Trophoblast cell (in vitro differentiated cells and primary cell): ENCODE results near the gene NFATC1.

ENCODE experiments used
- DNase-seq, 2 donors: peaks; one replicate each; pipeline ENCODE4 v3.0.0-alpha.2; 2016
- H2AFZ ChIP-seq: 2 replicates; pipeline ENCODE4 v1.6.1; 2013; ENCODE audit warnings: low read length, moderate library complexity, mild to moderate bottlenecking; ENCODE audit not compliant: insufficient read depth, poor library complexity
- H2AK5ac ChIP-seq: 2 replicates; pipeline ENCODE4 v1.6.1; 2013; ENCODE audit warnings: mild to moderate bottlenecking, low read length
- H2BK120ac ChIP-seq: 2 replicates; pipeline ENCODE4 v1.6.1; 2013; ENCODE audit warnings: low read length, mild to moderate bottlenecking, moderate library complexity; ENCODE audit not compliant: insufficient read depth, poor library complexity
- H2BK12ac ChIP-seq: 2 replicates; pipeline ENCODE4 v1.6.1; 2013; ENCODE audit warnings: mild to moderate bottlenecking, low read length, moderate library complexity
- H2BK5ac ChIP-seq: 2 replicates; pipeline ENCODE4 v1.6.1; 2013; ENCODE audit warnings: low read length, low read depth, moderate library complexity, mild to moderate bottlenecking; ENCODE audit not compliant: poor library complexity
- H3K14ac ChIP-seq: 2 replicates; pipeline ENCODE4 v1.6.1; 2013; ENCODE audit warnings: mild to moderate bottlenecking, low read length
- H3K18ac ChIP-seq: 2 replicates; pipeline ENCODE4 v1.6.1; 2013; ENCODE audit warnings: mild to moderate bottlenecking, low read length
- H3K23ac ChIP-seq: 2 replicates; pipeline ENCODE4 v1.6.1; 2013; ENCODE audit warnings: low read length
- H3K27ac ChIP-seq: 2 replicates; pipeline ENCODE4 v1.5.1; 2013; ENCODE audit warnings: low read depth, mild to moderate bottlenecking, inconsistent platforms, low read length, moderate library complexity
- H3K27me3 ChIP-seq: 2 replicates; pipeline ENCODE4 v1.6.1; 2013; ENCODE audit warnings: inconsistent platforms, mild to moderate bottlenecking, low read length, moderate library complexity; ENCODE audit not compliant: insufficient read depth
- H3K36me3 ChIP-seq, 2 experiments: 1 replicate in 1 of 2; 2 replicates in 1 of 2; pipeline ENCODE4 v1.6.1; 2013; ENCODE audit warnings: low read length in 2 of 2, mild to moderate bottlenecking in 2 of 2, moderate library complexity in 1 of 2; ENCODE audit not compliant: insufficient read depth in 2 of 2, control insufficient read depth in 1 of 2
- H3K4ac ChIP-seq: 2 replicates; pipeline ENCODE4 v1.6.1; 2013; ENCODE audit warnings: low read depth, mild to moderate bottlenecking, low read length, moderate library complexity
- H3K4me1 ChIP-seq, 2 experiments: 1 replicate in 1 of 2; 2 replicates in 1 of 2; pipeline ENCODE4 v1.6.1; 2013; ENCODE audit warnings: low read length in 2 of 2, mild to moderate bottlenecking in 2 of 2, moderate library complexity in 1 of 2; ENCODE audit not compliant: insufficient read depth in 2 of 2, control insufficient read depth in 1 of 2
- H3K4me2 ChIP-seq: 2 replicates; pipeline ENCODE4 v1.6.1; 2013; ENCODE audit warnings: inconsistent platforms, mild to moderate bottlenecking, low read length, moderate library complexity
- H3K4me3 ChIP-seq: 2 replicates; pipeline ENCODE4 v1.5.1; 2013; ENCODE audit warnings: mild to moderate bottlenecking, low read depth, low read length, inconsistent platforms
- H3K79me1 ChIP-seq: one replicate; pipeline ENCODE4 v1.6.1; 2013; ENCODE audit warnings: low read length
- H3K79me2 ChIP-seq: 2 replicates; pipeline ENCODE4 v1.6.1; 2013; ENCODE audit warnings: low read length, mild to moderate bottlenecking; ENCODE audit not compliant: control insufficient read depth, insufficient read depth, poor library complexity
- H3K9ac ChIP-seq: 2 replicates; pipeline ENCODE4 v1.6.1; 2013; ENCODE audit warnings: mild to moderate bottlenecking, low read length
- H3K9me3 ChIP-seq: 2 replicates; pipeline ENCODE4 v1.6.1; 2013; ENCODE audit warnings: low read depth, mild to moderate bottlenecking, control low read depth, inconsistent platforms, low read length; ENCODE audit not compliant: insufficient read depth
- H4K12ac ChIP-seq: 2 replicates; pipeline ENCODE4 v1.6.1; 2013; ENCODE audit warnings: low read depth, mild to moderate bottlenecking, low read length, moderate library complexity
- H4K8ac ChIP-seq: 2 replicates; pipeline ENCODE4 v1.6.1; 2013; ENCODE audit warnings: low read depth, mild to moderate bottlenecking, low read length, moderate library complexity
- H4K91ac ChIP-seq: one replicate; pipeline ENCODE4 v1.6.1; 2013; ENCODE audit warnings: low read depth, mild to moderate bottlenecking, low read length, moderate library complexity
- WGBS: extraction: QIAGEN DNeasy Blood & Tissue Kit; methylation state at CpG from one replicate; pipeline ENCODE4 v1.1.7; 2013; ENCODE audit warnings: missing lambda C conversion rate; ENCODE audit not compliant: insufficient read length, insufficient coverage; ENCODE audit errors: extremely low coverage; 5-methylcytosine and 5-hydroxymethylcytosine counted together

NFATC1 gene

DNA sequence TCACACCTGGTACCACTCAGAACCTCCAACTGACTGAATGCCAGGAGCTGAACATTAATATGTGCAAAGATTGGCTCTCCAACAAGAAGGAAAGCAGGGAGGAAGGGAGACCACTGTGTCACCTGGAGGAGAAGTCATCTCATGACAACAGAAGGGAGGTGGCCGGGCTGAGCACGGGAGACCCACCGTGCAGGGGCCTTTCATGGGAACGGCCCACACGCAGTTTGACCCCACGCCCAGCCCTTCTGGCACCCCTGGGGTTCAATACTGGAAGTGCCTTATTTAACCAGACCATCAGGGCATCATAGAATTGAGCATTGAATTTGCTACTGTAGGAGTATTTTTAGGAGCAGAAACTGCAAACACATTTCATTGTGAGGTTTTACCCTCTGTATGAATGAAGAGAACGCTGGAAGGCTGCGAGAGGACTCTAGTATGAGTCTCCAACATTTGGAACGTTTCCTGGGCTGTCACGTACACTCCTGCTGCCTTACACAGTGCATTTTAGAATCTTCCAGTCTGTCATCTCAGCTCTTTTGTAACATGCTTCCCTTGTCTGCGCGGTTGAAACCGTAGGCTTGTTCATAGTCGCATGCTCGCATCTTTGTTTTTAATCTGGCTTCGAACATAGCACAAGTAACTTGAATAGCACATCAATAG is 132.1 kb downstream of the NFATC1 start:
- H3K9me3 ChIP-seq: no peaks in the 10 kb centered on the region
- H3K9ac ChIP-seq: no peak overlapping the region
- no peaks in the 10 kb centered on the region for H3K36me3 ChIP-seq
- H2BK5ac ChIP-seq: no peak overlapping the region
- no peaks in the 10 kb centered on the region for H3K4me1 ChIP-seq
- H3K27ac ChIP-seq: no peak overlapping the region
- no peak overlapping the region for H4K12ac ChIP-seq
- no peak overlapping the region for H3K4me2 ChIP-seq
- no peak overlapping the region for H3K18ac ChIP-seq
- no peak overlapping the region for H2AK5ac ChIP-seq
- H3K79me2 ChIP-seq: no peaks in the 10 kb centered on the region
- no peaks in the 10 kb centered on the region for H3K79me1 ChIP-seq
- no peak overlapping the region for H4K91ac ChIP-seq
- no peaks in the 10 kb centered on the region for H3K27me3 ChIP-seq
- H3K23ac ChIP-seq: no peak overlapping the region
- no peak overlapping the region for H2AFZ ChIP-seq
- no peak overlapping the region for H3K14ac ChIP-seq
- H2BK120ac ChIP-seq: no peak overlapping the region
- DNase-seq: peak in 1 of 2 donors; percentile 83
- no peak overlapping the region for H2BK12ac ChIP-seq
- H3K4ac ChIP-seq: no peak overlapping the region
- no CpG with 5 or more reads among the region's 16 CpGs for WGBS
- H3K4me3 ChIP-seq: no peak overlapping the region
- no peak overlapping the region for H4K8ac ChIP-seq

DNA sequence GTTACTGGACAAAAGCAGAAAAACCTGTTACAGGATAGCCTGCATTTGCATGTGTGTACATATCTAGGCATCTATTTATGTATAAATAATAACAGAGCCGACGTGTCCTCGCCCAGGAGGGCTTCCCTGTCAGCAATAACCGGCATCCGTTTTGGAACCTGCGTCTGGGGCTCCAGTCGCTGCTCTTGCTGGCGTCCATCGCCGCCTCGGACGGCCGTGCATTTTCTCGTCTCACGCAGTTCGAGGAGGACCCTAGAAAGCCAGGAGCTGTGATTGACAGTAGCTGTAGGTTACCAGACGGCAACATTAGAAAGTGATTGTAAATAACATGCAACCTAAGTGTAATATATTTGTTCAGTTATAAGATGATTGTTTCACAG is 132.6 kb downstream of the NFATC1 start:
- no peak overlapping the region for H2BK5ac ChIP-seq
- no peak overlapping the region for H3K4me3 ChIP-seq
- H3K79me1 ChIP-seq: no peaks in the 10 kb centered on the region
- H2AK5ac ChIP-seq: no peak overlapping the region
- H2BK120ac ChIP-seq: no peak overlapping the region
- H3K9ac ChIP-seq: no peak overlapping the region
- WGBS: no CpG with 5 or more reads among the region's 17 CpGs
- H3K14ac ChIP-seq: no peak overlapping the region
- H3K27me3 ChIP-seq: no peaks in the 10 kb centered on the region
- H4K12ac ChIP-seq: no peak overlapping the region
- no peak overlapping the region for H4K91ac ChIP-seq
- H3K27ac ChIP-seq: no peak overlapping the region
- no peaks in the 10 kb centered on the region for H3K9me3 ChIP-seq
- no peak overlapping the region for H2AFZ ChIP-seq
- no peak overlapping the region for H3K4ac ChIP-seq
- no peak overlapping the region for H4K8ac ChIP-seq
- no peak overlapping the region for H3K18ac ChIP-seq
- no peaks in the 10 kb centered on the region for H3K36me3 ChIP-seq
- no peaks in the 10 kb centered on the region for H3K79me2 ChIP-seq
- no peak for DNase-seq
- no peak overlapping the region for H2BK12ac ChIP-seq
- no peaks in the 10 kb centered on the region for H3K4me1 ChIP-seq
- no peak overlapping the region for H3K4me2 ChIP-seq
- H3K23ac ChIP-seq: no peak overlapping the region

DNA sequence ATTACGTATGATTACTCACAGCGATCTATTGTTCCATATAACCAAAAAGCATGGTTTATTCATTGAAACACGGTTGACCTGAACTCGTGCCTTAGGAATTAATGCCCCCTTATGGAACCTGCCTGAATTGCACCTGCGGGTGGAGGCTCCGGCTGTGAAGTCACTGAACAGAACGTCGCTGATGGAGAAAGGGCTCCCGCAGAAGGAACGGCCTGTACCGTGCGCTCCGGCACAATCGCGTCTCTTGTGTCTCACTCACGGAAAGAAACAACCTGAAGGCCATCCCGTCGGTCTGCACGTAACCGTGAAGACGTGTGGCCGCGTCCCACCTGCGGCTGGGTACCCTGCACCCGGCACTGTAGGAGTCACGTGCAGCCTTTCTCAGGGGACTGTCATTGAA is 133.1 kb downstream of the NFATC1 start:
- Histone ChIP-seq H2BK120ac (no peak overlapping the region), H3K23ac (no peak overlapping the region), H4K12ac (no peak overlapping the region), H2AK5ac (no peak overlapping the region), H2BK12ac (no peak overlapping the region), H3K14ac (no peak overlapping the region), H3K9ac (no peak overlapping the region), H3K4me1 (no peaks in the 10 kb centered on the region), H2BK5ac (no peak overlapping the region), H3K27ac (no peak overlapping the region), H3K27me3 (no peaks in the 10 kb centered on the region), H4K8ac (no peak overlapping the region), H3K4ac (no peak overlapping the region), H3K18ac (no peak overlapping the region), H4K91ac (no peak overlapping the region), H3K36me3 (no peaks in the 10 kb centered on the region), H3K4me2 (no peak overlapping the region), H3K79me1 (no peaks in the 10 kb centered on the region), H2AFZ (no peak overlapping the region), H3K4me3 (no peak overlapping the region), H3K9me3 (no peaks in the 10 kb centered on the region), H3K79me2 (no peaks in the 10 kb centered on the region)
- WGBS: no CpG with 5 or more reads among the region's 26 CpGs
- peak; percentile 41 to 96 for DNase-seq

DNA sequence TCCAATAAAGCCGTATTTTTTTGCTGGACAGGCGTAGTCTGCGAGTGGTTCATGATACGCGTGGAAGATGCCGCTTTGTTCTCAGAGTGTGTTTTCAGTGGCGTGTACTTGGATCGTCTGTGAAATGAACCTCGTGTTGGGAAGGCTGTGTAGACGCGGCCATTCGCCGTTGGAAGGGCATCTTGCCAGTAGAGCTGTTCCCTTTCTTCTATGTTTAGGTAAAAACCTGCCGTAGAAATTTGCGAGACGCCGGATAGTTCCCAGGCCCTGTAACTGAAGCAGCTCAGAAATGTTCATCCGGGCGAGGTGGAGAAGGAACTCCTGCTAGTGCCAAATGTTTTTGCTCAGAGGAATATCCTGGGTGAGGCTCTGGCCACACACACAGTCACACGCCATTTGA is 133.6 kb downstream of the NFATC1 start:
- Histone ChIP-seq H3K4me1 (no peaks in the 10 kb centered on the region), H3K9ac (no peak overlapping the region), H4K8ac (no peak overlapping the region), H2BK120ac (no peak overlapping the region), H3K18ac (no peak overlapping the region), H3K14ac (no peak overlapping the region), H3K27ac (no peak overlapping the region), H3K4me3 (no peak overlapping the region), H2BK12ac (no peak overlapping the region), H3K23ac (no peak overlapping the region), H2AK5ac (no peak overlapping the region), H3K9me3 (no peaks in the 10 kb centered on the region), H3K4me2 (no peak overlapping the region), H3K4ac (no peak overlapping the region), H3K79me1 (no peaks in the 10 kb centered on the region), H2AFZ (no peak overlapping the region), H3K36me3 (no peaks in the 10 kb centered on the region), H3K79me2 (no peaks in the 10 kb centered on the region), H2BK5ac (no peak overlapping the region), H3K27me3 (no peaks in the 10 kb centered on the region), H4K91ac (no peak overlapping the region), H4K12ac (no peak overlapping the region)
- no peak for DNase-seq
- WGBS: no CpG with 5 or more reads among the region's 20 CpGs
